Endothelial cell (in vitro differentiated cells): ENCODE measurements around the gene GNGT2. TPM values are rescaled to one million over a fixed set of nuclear protein-coding genes. Genes with fewer than 3 reads are reported as not detected.

ENCODE experiments used
- DNase-seq: peaks from one replicate; pipeline ENCODE4 v3.0.0; 2021; ENCODE audit warnings: low spot score
- H3K27ac Mint-ChIP-seq: one replicate; pipeline ENCODE4 v1.8.0; 2021; ENCODE audit warnings: mixed read lengths, inconsistent platforms; ENCODE audit not compliant: unreplicated experiment
- H3K27me3 Mint-ChIP-seq: one replicate; pipeline ENCODE4 v1.8.0; 2021; ENCODE audit warnings: mild to moderate bottlenecking, moderate library complexity, mixed read lengths, inconsistent platforms; ENCODE audit not compliant: unreplicated experiment
- H3K36me3 Mint-ChIP-seq: one replicate; pipeline ENCODE4 v1.8.0; 2021; ENCODE audit warnings: mild to moderate bottlenecking, low read depth, mixed read lengths, inconsistent platforms; ENCODE audit not compliant: unreplicated experiment
- H3K4me1 Mint-ChIP-seq: one replicate; pipeline ENCODE4 v1.8.0; 2021; ENCODE audit warnings: mild to moderate bottlenecking, mixed read lengths, inconsistent platforms; ENCODE audit not compliant: unreplicated experiment
- H3K4me3 Mint-ChIP-seq: one replicate; pipeline ENCODE4 v1.8.0; 2021; ENCODE audit warnings: mild to moderate bottlenecking, mixed read lengths, inconsistent platforms; ENCODE audit not compliant: unreplicated experiment
- H3K9me3 Mint-ChIP-seq: one replicate; pipeline ENCODE4 v1.8.0; 2021; ENCODE audit warnings: mixed read lengths, inconsistent platforms; ENCODE audit not compliant: unreplicated experiment
- CTCF ChIP-seq: fragments of 200-600 bp; sonication (generic); IDR thresholded peaks from one replicate; pipeline ENCODE4 v1.5.0; 2021; ENCODE audit warnings: antibody characterized with exemption; ENCODE audit not compliant: unreplicated experiment
- total RNA-seq: library from RNA; stranded (reverse); fragmentation: NEBNext Ultra II Directional; extraction: Animal tissue kit (Norgen Biotek cat#: 25700); gene quantifications from one replicate; pipeline ENCODE4 v1.2.1, GENCODE V29; 2021; ENCODE audit not compliant: unreplicated experiment

GNGT2 gene
- total RNA-seq, 1 donor from 2014 or later: 2.1 TPM

DNA sequence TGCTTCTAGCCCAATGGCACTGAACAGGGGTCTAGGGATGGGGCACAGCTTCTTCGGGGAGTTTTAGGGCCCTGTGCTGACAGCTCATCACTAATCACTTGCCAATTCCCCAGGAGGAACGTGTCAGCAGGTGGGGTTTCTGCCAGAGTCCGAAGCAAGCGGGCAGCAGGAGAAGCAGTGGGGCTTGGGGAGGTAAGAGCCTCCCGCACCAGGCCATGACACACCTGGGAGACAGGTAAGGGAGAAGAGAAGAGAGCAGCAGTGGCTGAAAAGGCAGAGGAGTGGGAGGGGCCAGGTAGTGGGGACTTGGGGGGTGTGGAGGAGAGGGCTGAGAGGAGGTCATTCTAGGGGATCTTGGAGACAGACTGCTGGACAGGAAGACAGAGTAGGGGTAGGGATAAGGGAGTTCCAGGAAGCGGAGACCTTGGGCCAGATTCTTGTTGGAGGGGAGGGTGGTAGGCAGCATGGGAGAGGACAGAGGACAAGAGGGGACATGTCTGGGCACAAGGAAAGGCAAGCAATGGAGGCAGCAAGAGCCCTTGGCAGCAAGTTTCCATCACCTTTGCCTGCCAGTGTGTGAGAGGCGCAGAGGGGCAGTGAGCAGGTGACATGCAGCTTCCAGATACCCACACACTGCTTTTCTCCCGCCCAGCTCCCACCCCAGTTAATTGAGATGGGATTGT is 15.3 kb upstream of the GNGT2 start:
- Mint-ChIP-seq H3K4me1 (peaks cover 11% of the 10 kb centered on the region), H3K36me3 (peaks cover 9% of the 10 kb centered on the region), H3K27me3 (peaks cover 24% of the 10 kb centered on the region), H3K27ac (no peak overlapping the region), H3K9me3 (no peaks in the 10 kb centered on the region), H3K4me3 (no peak overlapping the region)
- TF ChIP-seq CTCF: no peak
- DNase-seq: no peak

DNA sequence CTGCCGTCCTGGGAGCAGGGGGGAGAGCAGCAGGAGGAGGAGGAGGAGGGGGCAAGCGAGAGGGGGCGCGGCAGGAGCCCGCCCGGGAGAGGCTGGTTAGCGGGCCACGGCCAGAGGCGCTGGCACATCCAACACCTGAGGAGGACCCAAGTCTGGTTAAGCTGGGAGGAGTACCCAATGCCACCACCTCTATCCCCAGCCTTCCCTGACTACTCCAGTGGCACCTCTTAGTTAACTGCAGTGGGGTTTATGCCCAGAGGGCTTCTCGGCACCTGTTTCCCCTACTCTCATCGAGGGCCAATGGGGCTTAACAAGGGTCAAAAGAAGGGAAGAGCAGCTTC is 14.6 kb upstream of the GNGT2 start:
- no peaks in the 10 kb centered on the region for H3K9me3 Mint-ChIP-seq
- no peak overlapping the region for H3K27ac Mint-ChIP-seq
- H3K4me1 Mint-ChIP-seq: peaks cover 11% of the 10 kb centered on the region
- TF ChIP-seq CTCF: no peak
- no peak overlapping the region for H3K4me3 Mint-ChIP-seq
- H3K27me3 Mint-ChIP-seq: peaks cover 26% of the 10 kb centered on the region
- DNase-seq: no peak
- peaks cover 13% of the 10 kb centered on the region for H3K36me3 Mint-ChIP-seq

GRCh38 chr17:49224198-49224996 is 14.0 kb upstream of the GNGT2 start:
- no peak overlapping the region for H3K4me3 Mint-ChIP-seq
- H3K27me3 Mint-ChIP-seq: peaks cover 23% of the 10 kb centered on the region
- peaks cover 10% of the 10 kb centered on the region for H3K36me3 Mint-ChIP-seq
- peaks cover 11% of the 10 kb centered on the region for H3K4me1 Mint-ChIP-seq
- peak; percentile 40 for DNase-seq
- no peaks in the 10 kb centered on the region for H3K9me3 Mint-ChIP-seq
- H3K27ac Mint-ChIP-seq: no peak overlapping the region
- TF ChIP-seq CTCF: no peak

DNA sequence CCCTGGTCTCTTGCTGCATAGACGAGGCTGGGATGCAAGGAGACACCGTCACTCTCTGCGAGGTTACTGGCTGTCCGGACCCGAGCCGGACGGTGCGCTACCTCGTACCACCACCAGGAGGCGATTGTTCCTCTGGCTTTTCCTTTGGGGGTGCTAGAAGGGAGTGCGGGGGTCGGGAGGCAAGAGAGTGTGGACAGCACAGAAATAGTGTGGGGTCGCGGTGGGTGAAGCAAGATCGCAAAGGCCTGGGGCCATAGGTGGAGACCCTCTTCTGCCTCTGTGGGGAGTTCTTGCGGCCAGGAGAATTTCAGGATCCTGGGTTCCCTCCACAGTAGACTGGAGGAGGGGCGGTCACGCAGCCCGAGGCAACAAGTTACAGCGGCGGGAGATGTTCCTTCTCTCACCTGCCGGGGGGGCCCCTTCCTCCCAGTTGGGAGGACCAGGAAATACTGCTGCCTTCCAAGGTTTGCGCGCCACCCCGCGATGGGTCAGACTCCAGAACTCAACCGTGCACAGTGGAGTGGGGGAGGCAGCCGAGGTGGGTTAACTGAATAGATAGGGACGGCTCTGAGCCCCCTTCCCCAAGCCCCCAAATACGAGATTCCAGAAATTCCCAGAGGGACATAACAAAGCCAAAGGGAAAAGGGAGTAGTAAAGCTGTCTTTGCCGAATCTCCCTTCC is 13.3 kb upstream of the GNGT2 start:
- TF ChIP-seq CTCF: peak; percentile 94
- Mint-ChIP-seq H3K4me1 (peaks cover 14% of the 10 kb centered on the region), H3K9me3 (no peaks in the 10 kb centered on the region), H3K36me3 (peaks cover 13% of the 10 kb centered on the region), H3K27me3 (peaks cover 19% of the 10 kb centered on the region), H3K27ac (peak overlapping the region; percentile 72), H3K4me3 (peak overlapping the region; percentile 60)
- peak; percentile 78 for DNase-seq

GRCh38 chr17:49223168-49223516 is 12.8 kb upstream of the GNGT2 start:
- H3K4me3 Mint-ChIP-seq: peak overlapping the region; percentile 52
- H3K9me3 Mint-ChIP-seq: no peaks in the 10 kb centered on the region
- H3K4me1 Mint-ChIP-seq: peaks cover 17% of the 10 kb centered on the region
- H3K27ac Mint-ChIP-seq: no peak overlapping the region
- peaks cover 17% of the 10 kb centered on the region for H3K36me3 Mint-ChIP-seq
- peaks cover 17% of the 10 kb centered on the region for H3K27me3 Mint-ChIP-seq
- no peak for TF ChIP-seq CTCF
- no peak for DNase-seq
